ENCODE results near the gene PPP1R9A.

DNA sequence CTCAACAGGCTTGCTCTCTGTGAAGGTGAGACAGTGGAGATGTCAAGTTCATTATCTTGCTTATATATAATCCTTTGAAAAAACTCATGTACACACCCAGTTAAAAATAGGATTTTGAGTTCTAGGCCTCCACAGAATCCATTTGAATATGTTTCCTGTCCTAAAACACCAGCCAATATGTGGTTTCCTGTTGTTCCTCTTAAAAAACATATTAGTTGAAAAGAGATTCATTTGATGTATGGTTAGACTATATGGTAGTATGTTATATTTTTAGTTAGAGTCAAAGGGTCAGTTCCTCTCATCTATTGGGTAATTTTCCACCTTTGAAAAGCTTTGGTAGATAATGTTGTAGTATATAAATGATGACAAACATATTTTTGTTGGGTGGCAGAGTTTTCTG, 16.0 kb downstream of the PPP1R9A start:
- TF ChIP-seq ISL1 (CRISPR knock-in tag; IDR thresholded peaks at IDR 0.05) = no peak
- no peak for TF ChIP-seq SNAI2 (CRISPR knock-in tag; IDR thresholded peaks at IDR 0.05)
- TF ChIP-seq ZC3H10 (CRISPR knock-in tag; IDR thresholded peaks at IDR 0.05) = no peak
- TF ChIP-seq ZFP30 (CRISPR knock-in tag; IDR thresholded peaks at IDR 0.05) = no peak

Measured in SK-N-SH treated with all-trans-retinoic acid at 6 μM for 48 hours (cell line).